Neuronal stem cell (in vitro differentiated cells): ENCODE results near the gene EPHA10.

Source experiments
- DNase-seq: peaks from one replicate; pipeline ENCODE4 v3.0.0-alpha.2; 2013; ENCODE audit warnings: low spot score
- H2AFZ ChIP-seq: one replicate; pipeline ENCODE4 v1.6.1; 2013; ENCODE audit warnings: mild to moderate bottlenecking, low read length, inconsistent platforms
- H2AK5ac ChIP-seq: 2 replicates; pipeline ENCODE4 v1.6.1; 2013; ENCODE audit warnings: low read depth, mild to moderate bottlenecking, inconsistent platforms, low read length, moderate library complexity, mixed read lengths
- H2BK120ac ChIP-seq: 2 replicates; pipeline ENCODE4 v1.6.1; 2013; ENCODE audit warnings: low read depth, mild to moderate bottlenecking, inconsistent platforms, low read length, moderate library complexity, mixed read lengths
- H2BK12ac ChIP-seq: one replicate; pipeline ENCODE4 v1.6.1; 2013; ENCODE audit warnings: low read length, inconsistent platforms
- H2BK15ac ChIP-seq: 2 replicates; pipeline ENCODE4 v1.6.1; 2013; ENCODE audit warnings: mild to moderate bottlenecking, low read length, inconsistent platforms, mixed read lengths
- H2BK5ac ChIP-seq: one replicate; pipeline ENCODE4 v1.6.1; 2013; ENCODE audit warnings: inconsistent platforms, mild to moderate bottlenecking, low read length, moderate library complexity
- H3K14ac ChIP-seq: one replicate; pipeline ENCODE4 v1.6.1; 2013; ENCODE audit warnings: low read length, inconsistent platforms
- H3K18ac ChIP-seq: 2 replicates; pipeline ENCODE4 v1.6.1; 2013; ENCODE audit warnings: low read length, inconsistent platforms
- H3K23ac ChIP-seq: 2 replicates; pipeline ENCODE4 v1.6.1; 2013; ENCODE audit warnings: low read depth, mild to moderate bottlenecking, mixed read lengths, low read length, inconsistent platforms; ENCODE audit not compliant: poor library complexity
- H3K27ac ChIP-seq: replicated peaks from 3 replicates; pipeline ENCODE4 v1.5.1; 2013; ENCODE audit warnings: low read length, inconsistent platforms
- H3K27me3 ChIP-seq, 3 experiments: 2 replicates each; pipeline ENCODE4 v1.6.1; 2013; ENCODE audit warnings: low read length in 3 of 3, mild to moderate bottlenecking in 2 of 3, inconsistent platforms in 1 of 3, low read depth in 1 of 3, mixed read lengths in 1 of 3, moderate library complexity in 1 of 3; ENCODE audit not compliant: control insufficient read depth in 3 of 3, insufficient read depth in 3 of 3
- H3K36me3 ChIP-seq, 2 donors: replicated peaks in 1 of 2; 2 replicates each; pipeline ENCODE4 v1.6.1; 2013; ENCODE audit warnings: low read length in 2 of 2; ENCODE audit not compliant: control insufficient read depth in 2 of 2, insufficient read depth in 2 of 2
- H3K4ac ChIP-seq: 2 replicates; pipeline ENCODE4 v1.6.1; 2013; ENCODE audit warnings: inconsistent platforms, mild to moderate bottlenecking, low read length, moderate library complexity
- H3K4me1 ChIP-seq, 2 donors: 1 replicate in 1 of 2; 2 replicates in 1 of 2; pipeline ENCODE4 v1.6.1; 2013; ENCODE audit warnings: low read length in 2 of 2, low read depth in 1 of 2; ENCODE audit not compliant: control insufficient read depth in 2 of 2, insufficient read depth in 1 of 2
- H3K4me2 ChIP-seq: one replicate; pipeline ENCODE4 v1.6.1; 2013; ENCODE audit warnings: mild to moderate bottlenecking, low read length, inconsistent platforms; ENCODE audit not compliant: insufficient read depth, poor library complexity, severe bottlenecking
- H3K4me3 ChIP-seq, 2 donors: 2 replicates each; pipeline ENCODE4 v1.5.1; 2013; ENCODE audit warnings: low read length in 2 of 2, mild to moderate bottlenecking in 2 of 2, inconsistent platforms in 1 of 2, moderate library complexity in 1 of 2
- H3K79me1 ChIP-seq: one replicate; pipeline ENCODE4 v1.6.1; 2013; ENCODE audit warnings: low read depth, mild to moderate bottlenecking, inconsistent platforms, low read length, moderate library complexity
- H3K9ac ChIP-seq: one replicate; pipeline ENCODE4 v1.6.1; 2013; ENCODE audit warnings: mild to moderate bottlenecking, low read depth, low read length, inconsistent platforms; ENCODE audit not compliant: poor library complexity
- H3K9me3 ChIP-seq, 2 donors: replicated peaks in 1 of 2; 2 replicates each; pipeline versions ENCODE3 to v1.6.1; 2013; ENCODE audit warnings: low read length in 2 of 2, mild to moderate bottlenecking in 2 of 2, inconsistent platforms in 1 of 2, low read depth in 1 of 2, mixed read lengths in 1 of 2, moderate library complexity in 1 of 2; ENCODE audit not compliant: control insufficient read depth in 2 of 2, insufficient read depth in 1 of 2
- H4K8ac ChIP-seq: one replicate; pipeline ENCODE4 v1.6.1; 2013; ENCODE audit warnings: low read depth, mild to moderate bottlenecking, inconsistent platforms, low read length, moderate library complexity
- H4K91ac ChIP-seq: one replicate; pipeline ENCODE4 v1.6.1; 2013; ENCODE audit warnings: low read length, low read depth, mild to moderate bottlenecking, inconsistent platforms; ENCODE audit not compliant: poor library complexity
- WGBS, 2 donors: extraction: QIAGEN DNeasy Blood & Tissue Kit; methylation state at CpG; one replicate each; pipeline ENCODE4 v1.1.7; 2013; ENCODE audit warnings: missing lambda C conversion rate in 2 of 2, mixed read lengths in 1 of 2; ENCODE audit not compliant: insufficient read length in 2 of 2, insufficient replicate concordance in 1 of 2; ENCODE audit errors: extremely low coverage in 2 of 2; 5-methylcytosine and 5-hydroxymethylcytosine counted together

EPHA10 gene

GRCh38 chr1:37732111-37732780, 32.7 kb downstream of the EPHA10 start:
- Histone ChIP-seq H4K8ac (no peak overlapping the region), H2AK5ac (no peak overlapping the region), H2BK15ac (no peak overlapping the region), H3K27me3 (peaks cover 0 to 76% (median 9%) of the 10 kb centered on the region in 3 experiments), H2BK120ac (no peak overlapping the region), H3K9ac (no peak overlapping the region), H3K9me3 (no peaks in the 10 kb centered on the region), H3K14ac (no peak overlapping the region), H2BK12ac (no peak overlapping the region), H3K4me2 (no peak overlapping the region), H2BK5ac (no peak overlapping the region), H3K36me3 (no peaks in the 10 kb centered on the region), H3K27ac (no peak overlapping the region), H3K4me3 (no peak overlapping the region), H3K23ac (no peak overlapping the region), H3K79me1 (no peaks in the 10 kb centered on the region), H3K4ac (no peak overlapping the region), H4K91ac (no peak overlapping the region), H2AFZ (no peak overlapping the region), H3K18ac (no peak overlapping the region), H3K4me1 (peaks cover 0 to under 1% of the 10 kb centered on the region in 2 donors)
- no CpG with 5 or more reads among the region's 12 CpGs for WGBS, 2 donors
- DNase-seq = no peak

GRCh38 chr1:37731312-37732019, 33.5 kb downstream of the EPHA10 start:
- Histone ChIP-seq H2AK5ac (no peak overlapping the region), H2BK12ac (no peak overlapping the region), H3K36me3 (no peaks in the 10 kb centered on the region), H3K9ac (no peak overlapping the region), H3K4me2 (no peak overlapping the region), H3K27ac (no peak overlapping the region), H3K4me1 (peaks cover 6 to 8% of the 10 kb centered on the region in 2 donors), H3K79me1 (no peaks in the 10 kb centered on the region), H2BK5ac (no peak overlapping the region), H3K9me3 (no peaks in the 10 kb centered on the region), H3K23ac (no peak overlapping the region), H4K91ac (no peak overlapping the region), H3K18ac (peak overlapping the region; percentile 19), H2BK15ac (no peak overlapping the region), H3K27me3 (peaks cover 0 to 75% (median 9%) of the 10 kb centered on the region in 3 experiments), H4K8ac (no peak overlapping the region), H2BK120ac (no peak overlapping the region), H3K4ac (no peak overlapping the region), H3K14ac (no peak overlapping the region), H3K4me3 (no peak overlapping the region), H2AFZ (no peak overlapping the region)
- DNase-seq = no peak
- no CpG with 5 or more reads among the region's 15 CpGs for WGBS, 2 donors

GRCh38 chr1:37730376-37730775, 34.5 kb downstream of the EPHA10 start:
- H3K27ac ChIP-seq = no peak overlapping the region
- H2AFZ ChIP-seq = no peak overlapping the region
- H2BK12ac ChIP-seq = no peak overlapping the region
- H4K91ac ChIP-seq = no peak overlapping the region
- no peaks in the 10 kb centered on the region for H3K79me1 ChIP-seq
- peaks cover 7 to 16% of the 10 kb centered on the region in 2 donors for H3K4me1 ChIP-seq
- H3K4me2 ChIP-seq = no peak overlapping the region
- no peak overlapping the region for H3K4ac ChIP-seq
- H3K36me3 ChIP-seq = no peaks in the 10 kb centered on the region
- no peak overlapping the region for H2BK15ac ChIP-seq
- H3K18ac ChIP-seq = no peak overlapping the region
- DNase-seq = no peak
- H4K8ac ChIP-seq = no peak overlapping the region
- no CpG with 5 or more reads among the region's 5 CpGs for WGBS, 2 donors
- H3K14ac ChIP-seq = no peak overlapping the region
- no peak overlapping the region for H3K9ac ChIP-seq
- no peak overlapping the region for H3K4me3 ChIP-seq
- no peak overlapping the region for H2BK120ac ChIP-seq
- no peaks in the 10 kb centered on the region for H3K9me3 ChIP-seq
- no peak overlapping the region for H2BK5ac ChIP-seq
- H2AK5ac ChIP-seq = no peak overlapping the region
- peaks cover 0 to 77% (median 9%) of the 10 kb centered on the region in 3 experiments for H3K27me3 ChIP-seq
- H3K23ac ChIP-seq = no peak overlapping the region

- Histone ChIP-seq H3K4me1 (peaks cover 16% of the 10 kb centered on the region in 2 donors), H3K4ac (no peak overlapping the region), H2BK5ac (no peak overlapping the region), H2AFZ (no peak overlapping the region), H2AK5ac (no peak overlapping the region), H3K27ac (no peak overlapping the region), H2BK15ac (no peak overlapping the region), H3K4me2 (no peak overlapping the region), H3K18ac (no peak overlapping the region), H3K9me3 (no peaks in the 10 kb centered on the region), H2BK12ac (no peak overlapping the region), H3K79me1 (no peaks in the 10 kb centered on the region), H3K9ac (no peak overlapping the region), H4K91ac (no peak overlapping the region), H3K23ac (no peak overlapping the region), H3K27me3 (peaks cover 0 to 74% (median 0%) of the 10 kb centered on the region in 3 experiments), H3K4me3 (no peak overlapping the region), H2BK120ac (no peak overlapping the region), H4K8ac (no peak overlapping the region), H3K14ac (no peak overlapping the region), H3K36me3 (no peaks in the 10 kb centered on the region)
- no CpG with 5 or more reads among the region's 4 CpGs for WGBS, 2 donors
- DNase-seq = no peak
Measured at GRCh38 chr1:37728416-37728815, 36.5 kb downstream of the EPHA10 start.
